Transverse colon (tissue), 4 donors: ENCODE data around the gene TUBB8.

ENCODE experiments used
- CTCF ChIP-seq, 5 experiments: fragments of 200-600 bp in 3 of 5; fragments of 450-650 bp in 2 of 5; sonication (generic) in 3 of 5; IDR thresholded peaks; 1 replicate in 2 of 5; 2 replicates in 3 of 5; pipeline ENCODE4 v1.5.1; 2016 to 2017; ENCODE audit warnings: antibody characterized with exemption in 5 of 5, inconsistent platforms in 3 of 5, mild to moderate bottlenecking in 2 of 5, moderate library complexity in 1 of 5
- POLR2A ChIP-seq: fragments of 450-650 bp; IDR thresholded peaks from one replicate; pipeline ENCODE4 v1.6.1; 2016; ENCODE audit warnings: antibody characterized with exemption, mild to moderate bottlenecking, moderate library complexity
- POLR2AphosphoS5 ChIP-seq, 3 donors: sonication (generic); formaldehyde crosslinking; IDR thresholded peaks; one replicate each; pipeline ENCODE4 v1.6.1; 2016; ENCODE audit warnings: antibody characterized with exemption in 3 of 3

GRCh38 chr10:83930-84530, 34.9 kb upstream of the TUBB8 start:
- TF ChIP-seq CTCF (IDR thresholded peaks at IDR 0.05) (no peak), POLR2A (no peak), POLR2AphosphoS5 (IDR thresholded peaks at IDR 0.05) (no peak)
